ENCODE data around the gene TMEM225B. TPM values are rescaled to one million over a fixed set of nuclear protein-coding genes. Genes with fewer than 3 reads are reported as not detected.

Gene TMEM225B
- total and polyA plus RNA-seq, 4 donors, result 0.10 to 0.28 (median 0.17) TPM; not detected in 1

- TF ChIP-seq ATF3 (IDR thresholded peaks at IDR 0.05) (no peak), RXRA (IDR thresholded peaks at IDR 0.05) (no peak), HNF4A (conservative IDR thresholded peaks at IDR 0.05) (no peak), JUND (IDR thresholded peaks at IDR 0.05) (no peak), MAX (IDR thresholded peaks at IDR 0.05) (no peak), SP1 (IDR thresholded peaks at IDR 0.05) (no peak)
Observed at GRCh38 chr7:99624484-99624883, 26.4 kb downstream of the TMEM225B start (continued).

- Histone ChIP-seq H3K9me3 (ENCODE audit: control insufficient read depth in 4 of 4, low read length in 3 of 4) (no peaks in the 10 kb centered on the region), H3K4me3 (ENCODE audit: low read depth in 1 of 3, low read length in 3 of 3) (no peak overlapping the region), H3K27ac (ENCODE audit: low read depth in 1 of 2, low read length in 2 of 2) (no peak overlapping the region), H3K4me1 (ENCODE audit: control insufficient read depth in 4 of 4, insufficient read depth in 4 of 4, low read length in 3 of 4) (no peaks in the 10 kb centered on the region), H3K9ac (ENCODE audit: low read depth in 1 of 2, low read length in 2 of 2) (no peak overlapping the region), H3K27me3 (ENCODE audit: control insufficient read depth in 4 of 4, insufficient read depth in 4 of 4, low read length in 3 of 4) (no peaks in the 10 kb centered on the region), H3K36me3 (ENCODE audit: control insufficient read depth in 4 of 4, insufficient read depth in 3 of 4, low read depth in 1 of 4, low read length in 3 of 4) (peaks cover 13 to 91% (median 77%) of the 10 kb centered on the region in 4 donors)
- 89% methylated on average over 5 of the region's 5 CpGs for WGBS
- no peak for DNase-seq (ENCODE audit: low spot score)
- TF ChIP-seq HNF4G (IDR thresholded peaks at IDR 0.05), result no peak
- TF ChIP-seq CTCF (IDR thresholded peaks at IDR 0.05; ENCODE audit: low read depth, low read length, missing input control), result no peak
- no peak for TF ChIP-seq MAX (IDR thresholded peaks at IDR 0.05)
- TF ChIP-seq HNF4A (conservative IDR thresholded peaks at IDR 0.05), result no peak
- no peak for TF ChIP-seq SP1 (IDR thresholded peaks at IDR 0.05)
Observed at GRCh38 chr7:99625321-99625720, 27.3 kb downstream of the TMEM225B start.

- TF ChIP-seq HNF4A (conservative IDR thresholded peaks at IDR 0.05) (no peak), REST (IDR thresholded peaks at IDR 0.05) (no peak), EGR1 (IDR thresholded peaks at IDR 0.05; ENCODE audit: low read depth in 2 of 2) (no peak), ZBTB33 (IDR thresholded peaks at IDR 0.05) (no peak), NR2F2 (IDR thresholded peaks at IDR 0.05) (no peak), RXRA (IDR thresholded peaks at IDR 0.05) (no peak), SP1 (IDR thresholded peaks at IDR 0.05) (no peak), JUND (IDR thresholded peaks at IDR 0.05) (no peak), RAD21 (IDR thresholded peaks at IDR 0.05) (no peak), YY1 (IDR thresholded peaks at IDR 0.05) (no peak), HNF4G (IDR thresholded peaks at IDR 0.05) (no peak), FOXA1 (IDR thresholded peaks at IDR 0.05) (no peak), CTCF (IDR thresholded peaks at IDR 0.05; ENCODE audit: low read depth, low read length, missing input control) (no peak), MAX (IDR thresholded peaks at IDR 0.05) (no peak)
- Histone ChIP-seq H3K27me3 (ENCODE audit: control insufficient read depth in 4 of 4, insufficient read depth in 4 of 4, low read length in 3 of 4) (no peaks in the 10 kb centered on the region), H3K9me3 (ENCODE audit: control insufficient read depth in 4 of 4, low read length in 3 of 4) (no peaks in the 10 kb centered on the region), H3K4me1 (ENCODE audit: control insufficient read depth in 4 of 4, insufficient read depth in 4 of 4, low read length in 3 of 4) (no peaks in the 10 kb centered on the region), H3K27ac (ENCODE audit: low read depth in 1 of 2, low read length in 2 of 2) (no peak overlapping the region), H3K4me3 (ENCODE audit: low read depth in 1 of 3, low read length in 3 of 3) (no peak overlapping the region), H3K9ac (ENCODE audit: low read depth in 1 of 2, low read length in 2 of 2) (no peak overlapping the region), H3K36me3 (ENCODE audit: control insufficient read depth in 4 of 4, insufficient read depth in 3 of 4, low read depth in 1 of 4, low read length in 3 of 4) (peaks cover 13 to 95% (median 77%) of the 10 kb centered on the region in 4 donors)
- 97% methylated on average over 4 of the region's 4 CpGs for WGBS
- no peak for DNase-seq (ENCODE audit: low spot score)
Observed at GRCh38 chr7:99625961-99626360, 27.9 kb downstream of the TMEM225B start.
